Right lobe of liver (tissue), 6 donors: ENCODE measurements around the gene L3MBTL3. TPM values are rescaled to one million over a fixed set of nuclear protein-coding genes. Genes with fewer than 3 reads are reported as not detected.

Experiments
- ATAC-seq, 4 donors: fragments of 200-7000 bp; cut with Tn5 transposase; one replicate each; pipeline ENCODE4 v1.9.1; 2020; ENCODE audit warnings: mild to moderate bottlenecking in 4 of 4, moderate library complexity in 4 of 4
- DNase-seq, 3 donors: peaks; one replicate each; pipeline ENCODE4 v3.0.0-alpha.2; 2020
- H3K27ac ChIP-seq, 3 donors: fragments of 200-600 bp; one replicate each; pipeline ENCODE4 v1.8.0; 2022
- H3K27me3 ChIP-seq, 2 donors: fragments of 200-600 bp; one replicate each; pipeline ENCODE4 v1.8.0; 2022
- H3K36me3 ChIP-seq, 4 donors: fragments of 200-600 bp; sonication (generic) in 1 of 4; one replicate each; pipeline versions ENCODE4 v1.5.1 to v1.8.0; 2017 to 2022; ENCODE audit warnings: control low read depth in 1 of 4
- H3K4me1 ChIP-seq, 4 donors: fragments of 200-600 bp; sonication (generic) in 1 of 4; one replicate each; pipeline versions ENCODE4 v1.5.1 to v1.8.0; 2017 to 2022; ENCODE audit warnings: control low read depth in 1 of 4
- H3K4me3 ChIP-seq, 3 donors: fragments of 200-600 bp; one replicate each; pipeline ENCODE4 v1.8.0; 2022
- H3K9me3 ChIP-seq, 4 donors: fragments of 200-600 bp; sonication (generic) in 1 of 4; one replicate each; pipeline versions ENCODE4 v1.5.1 to v1.8.0; 2017 to 2022; ENCODE audit warnings: control low read depth in 1 of 4
- POLR2A ChIP-seq: fragments of 450-650 bp; IDR thresholded peaks from one replicate; pipeline ENCODE4 v1.6.1; 2017; ENCODE audit warnings: antibody characterized with exemption, mild to moderate bottlenecking
- whole genome bisulfite sequencing: methylation state at CpG from one replicate; pipeline ENCODE4 v1.1.6; 2018; ENCODE audit warnings: low coverage, low lambda C conversion rate; ENCODE audit not compliant: insufficient coverage; ENCODE audit errors: missing lambda C conversion rate; 5-methylcytosine and 5-hydroxymethylcytosine counted together
- intact Hi-C, 2 donors: fragments of 100-400 bp; cut with DNase I; formaldehyde crosslinking; loops; one replicate each; pipeline versions ENCODE4 v1.11.2 to v1.14.1; 2022
- long read RNA-seq: library from polyadenylated mRNA; unstranded; transcript quantifications from one replicate; pipeline ENCODE4 v2.0.0, GENCODE V29; 2019
- total RNA-seq, 6 experiments: library from RNA; depleted of rRNA in 2 of 6; stranded (reverse); fragments of >200 nt in 2 of 6; fragmentation: NEBNext Ultra II Directional in 3 of 6; extraction: Animal tissue kit (Norgen Biotek cat#: 25700) in 3 of 6; gene quantifications; one replicate each; pipeline versions ENCODE4 v1.1.0 to v1.2.4, GENCODE V29; 2016 to 2023
- TF ChIP-seq, protein P1 (sequence below), 4 donors: fragments of 200-600 bp in 3 of 4; fragments of 450-650 bp in 1 of 4; IDR thresholded peaks; one replicate each; pipeline versions ENCODE4 v1.5.1 to v1.8.0; 2016 to 2022; ENCODE audit warnings: antibody characterized with exemption in 4 of 4, mild to moderate bottlenecking in 2 of 4
- donor health status: DM: no; HTN: yes; CAD: no.
- donor health status: DM: no; HTN: no; CAD: no.
- donor health status: DM: no; HTN: no; CAD: no.
- donor health status: DM: no; HTN: yes; CAD: no.
- donor health status: DM: no; HTN: yes; CAD: no.

Gene L3MBTL3
- 10 to 100 TPM in 1 of 6 experiments, 1 to 10 TPM in 5; 3.0 to 13.2 (median 7.2) TPM for total RNA-seq
- long read RNA-seq, partial matches to known transcripts: 0 of 1 reads
- long read RNA-seq, other reads (novel, unspliced or antisense): 1 of 1 reads

DNA sequence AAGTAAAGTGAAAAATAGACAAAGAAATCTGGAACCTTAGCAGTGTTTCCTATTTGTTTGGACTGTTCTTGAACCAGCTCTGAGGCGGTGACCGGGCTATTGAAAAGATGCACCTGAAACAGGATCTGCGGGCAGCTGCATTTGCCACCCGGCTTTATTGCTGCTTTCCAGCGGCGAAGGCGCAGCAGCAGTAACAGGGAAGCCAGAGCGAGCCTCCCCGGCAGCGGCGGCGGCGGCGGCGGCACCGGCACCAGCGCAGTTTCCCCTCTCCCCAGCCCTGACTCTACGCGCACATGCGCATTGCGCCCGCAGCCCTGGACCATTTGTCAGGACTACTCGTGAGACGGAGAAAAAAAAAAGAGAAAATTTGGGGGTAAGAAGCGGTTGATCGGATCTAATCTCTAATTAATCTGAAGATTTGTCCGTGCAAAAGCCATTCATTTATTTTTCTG lies at the start of gene L3MBTL3:
Gene L3MBTL3, plus strand, starts transcription at position 290 of the 452 bp plus-strand sequence. CDS start 24,119 bp downstream, outside the sequence.
- ATAC-seq: peak; percentile 77 to 89 (median 86)
- 2% methylated on average over 16 of the region's 27 CpGs for WGBS
- Histone ChIP-seq H3K36me3 (no peaks in the 10 kb centered on the region), H3K4me3 (peak within 1 kb of the TSS; percentile 72 to 74 (median 73)), H3K4me1 (peaks cover 0 to 7% (median 2%) of the 10 kb centered on the region in 4 donors), H3K27ac (peak within 1 kb of the TSS; percentile 70 to 85 (median 78)), H3K27me3 (no peaks in the 10 kb centered on the region), H3K9me3 (no peaks in the 10 kb centered on the region)
- intact Hi-C loops: no loop called here
- peak; percentile 90 to 93 (median 92) for DNase-seq
- TF ChIP-seq, protein P1, sequence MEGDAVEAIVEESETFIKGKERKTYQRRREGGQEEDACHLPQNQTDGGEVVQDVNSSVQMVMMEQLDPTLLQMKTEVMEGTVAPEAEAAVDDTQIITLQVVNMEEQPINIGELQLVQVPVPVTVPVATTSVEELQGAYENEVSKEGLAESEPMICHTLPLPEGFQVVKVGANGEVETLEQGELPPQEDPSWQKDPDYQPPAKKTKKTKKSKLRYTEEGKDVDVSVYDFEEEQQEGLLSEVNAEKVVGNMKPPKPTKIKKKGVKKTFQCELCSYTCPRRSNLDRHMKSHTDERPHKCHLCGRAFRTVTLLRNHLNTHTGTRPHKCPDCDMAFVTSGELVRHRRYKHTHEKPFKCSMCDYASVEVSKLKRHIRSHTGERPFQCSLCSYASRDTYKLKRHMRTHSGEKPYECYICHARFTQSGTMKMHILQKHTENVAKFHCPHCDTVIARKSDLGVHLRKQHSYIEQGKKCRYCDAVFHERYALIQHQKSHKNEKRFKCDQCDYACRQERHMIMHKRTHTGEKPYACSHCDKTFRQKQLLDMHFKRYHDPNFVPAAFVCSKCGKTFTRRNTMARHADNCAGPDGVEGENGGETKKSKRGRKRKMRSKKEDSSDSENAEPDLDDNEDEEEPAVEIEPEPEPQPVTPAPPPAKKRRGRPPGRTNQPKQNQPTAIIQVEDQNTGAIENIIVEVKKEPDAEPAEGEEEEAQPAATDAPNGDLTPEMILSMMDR (IDR thresholded peaks at IDR 0.05): no peak
- TF ChIP-seq POLR2A: no peak

DNA sequence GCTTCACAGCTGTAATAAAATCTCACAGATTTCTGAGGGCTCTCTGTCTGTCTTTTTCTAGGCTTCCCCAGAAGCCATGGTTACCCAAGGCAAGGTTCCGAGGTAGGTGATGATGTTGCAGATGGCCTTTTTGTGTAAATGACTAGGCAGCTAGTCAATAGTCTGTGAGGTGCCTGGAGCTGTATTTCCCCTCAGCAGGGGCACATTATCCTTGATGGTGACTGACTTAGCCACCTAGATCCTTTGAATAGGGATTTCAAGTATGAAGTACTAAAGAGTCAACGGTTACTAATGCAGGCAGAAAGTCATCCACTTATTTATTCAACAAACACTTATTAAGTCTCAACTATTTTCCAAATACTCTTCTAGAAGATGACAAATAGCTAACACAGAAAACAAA lies 49.3 kb upstream of the L3MBTL3 start:
- DNase-seq (no peak), ATAC-seq (no peak)
- Histone ChIP-seq H3K4me3 (no peak overlapping the region), H3K4me1 (no peaks in the 10 kb centered on the region), H3K9me3 (no peaks in the 10 kb centered on the region), H3K27ac (no peak overlapping the region), H3K27me3 (peaks cover 0 to 3% of the 10 kb centered on the region in 2 donors), H3K36me3 (no peaks in the 10 kb centered on the region)
- 85% methylated on average over 2 of the region's 2 CpGs for WGBS
- TF ChIP-seq, protein P1 (IDR thresholded peaks at IDR 0.05): no peak
- TF ChIP-seq POLR2A: no peak
- intact Hi-C loops: no loop called here

DNA sequence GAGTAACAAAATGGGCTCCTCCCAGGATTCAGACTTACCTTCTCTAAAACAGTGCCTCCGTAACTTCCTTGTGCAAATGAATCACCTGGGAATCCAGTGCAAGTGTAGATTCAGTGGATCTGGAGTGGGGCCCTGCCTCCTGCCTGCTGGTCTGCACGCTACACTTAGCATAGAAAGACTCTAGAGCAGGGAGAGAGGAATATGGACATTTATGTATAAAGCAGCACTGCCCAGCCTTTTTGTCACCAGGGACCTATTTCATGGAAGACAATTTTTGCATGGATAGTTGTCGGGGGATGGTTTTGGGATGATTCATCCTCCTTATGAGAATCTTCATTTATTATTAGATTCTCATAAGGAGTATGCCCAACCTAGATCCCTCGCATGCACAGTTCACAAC lies 42.3 kb upstream of the L3MBTL3 start:
- intact Hi-C loops: no loop called here
- ATAC-seq: no peak
- Histone ChIP-seq H3K9me3 (no peaks in the 10 kb centered on the region), H3K27ac (no peak overlapping the region), H3K36me3 (no peaks in the 10 kb centered on the region), H3K27me3 (no peaks in the 10 kb centered on the region), H3K4me1 (no peaks in the 10 kb centered on the region), H3K4me3 (no peak overlapping the region)
- no peak for DNase-seq
- WGBS: 81% methylated on average over 3 of the region's 4 CpGs
- TF ChIP-seq, protein P1 (IDR thresholded peaks at IDR 0.05): no peak
- no peak for TF ChIP-seq POLR2A

DNA sequence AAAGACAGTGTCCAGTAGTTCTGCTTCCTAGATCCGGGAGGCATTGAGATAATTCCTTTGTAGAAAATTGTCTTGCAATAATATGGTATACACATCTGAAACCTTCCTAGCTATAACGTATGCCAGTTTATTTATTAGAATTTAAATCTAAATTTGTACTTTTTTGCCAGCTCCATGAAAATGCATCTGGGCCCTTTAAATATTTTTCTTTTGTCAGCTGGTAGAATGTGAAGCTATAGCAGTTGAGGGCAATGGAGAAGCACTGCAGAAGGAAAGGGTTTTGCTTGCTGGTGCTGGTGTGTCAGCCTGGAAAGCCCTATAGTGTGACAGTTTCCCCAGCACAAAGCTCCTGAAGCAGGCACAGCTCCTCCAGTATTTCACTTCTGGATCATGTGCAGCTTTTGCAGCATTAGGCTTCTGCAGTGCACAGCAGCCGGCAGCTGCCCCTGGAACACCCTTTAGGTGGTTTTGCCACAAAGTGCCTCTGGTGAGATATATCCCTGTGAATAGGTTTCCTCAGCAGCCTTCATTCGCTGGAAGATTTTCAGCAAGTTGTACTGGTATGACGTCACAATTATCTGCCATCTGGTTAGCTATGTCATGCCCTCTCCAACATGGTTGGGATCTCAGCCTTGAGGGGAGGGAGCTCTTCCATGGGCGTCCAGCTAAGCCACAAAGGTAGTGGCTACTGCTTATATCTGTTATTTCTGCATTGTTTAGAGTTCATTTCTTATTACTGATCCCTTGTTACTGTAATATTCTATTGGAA lies 40.0 kb upstream of the L3MBTL3 start:
- H3K36me3 ChIP-seq: no peaks in the 10 kb centered on the region
- no peaks in the 10 kb centered on the region for H3K9me3 ChIP-seq
- no peaks in the 10 kb centered on the region for H3K4me1 ChIP-seq
- no peak overlapping the region for H3K27ac ChIP-seq
- no peaks in the 10 kb centered on the region for H3K27me3 ChIP-seq
- H3K4me3 ChIP-seq: no peak overlapping the region
- DNase-seq (no peak), ATAC-seq (no peak)
- intact Hi-C loops: no loop called here
- 70% methylated on average over 3 of the region's 6 CpGs for WGBS
- no peak for TF ChIP-seq POLR2A
- TF ChIP-seq, protein P1 (IDR thresholded peaks at IDR 0.05): no peak
